Activated CD8-positive, alpha-beta memory T cell treated with anti-CD3 and anti-CD28 coated beads, Interleukin-2, amount 50 U/mL, for 48 hours (primary cell): ENCODE measurements around the gene KLF14.
"Not testable (repeated sequence)": the region's sequence is repeated elsewhere in the genome, so short reads cannot be mapped to it uniquely, and the experiment has no call there.

Experiments
- DNase-seq: peaks from one replicate; pipeline ENCODE4 v3.0.0-alpha.2; 2020

Gene KLF14

DNA sequence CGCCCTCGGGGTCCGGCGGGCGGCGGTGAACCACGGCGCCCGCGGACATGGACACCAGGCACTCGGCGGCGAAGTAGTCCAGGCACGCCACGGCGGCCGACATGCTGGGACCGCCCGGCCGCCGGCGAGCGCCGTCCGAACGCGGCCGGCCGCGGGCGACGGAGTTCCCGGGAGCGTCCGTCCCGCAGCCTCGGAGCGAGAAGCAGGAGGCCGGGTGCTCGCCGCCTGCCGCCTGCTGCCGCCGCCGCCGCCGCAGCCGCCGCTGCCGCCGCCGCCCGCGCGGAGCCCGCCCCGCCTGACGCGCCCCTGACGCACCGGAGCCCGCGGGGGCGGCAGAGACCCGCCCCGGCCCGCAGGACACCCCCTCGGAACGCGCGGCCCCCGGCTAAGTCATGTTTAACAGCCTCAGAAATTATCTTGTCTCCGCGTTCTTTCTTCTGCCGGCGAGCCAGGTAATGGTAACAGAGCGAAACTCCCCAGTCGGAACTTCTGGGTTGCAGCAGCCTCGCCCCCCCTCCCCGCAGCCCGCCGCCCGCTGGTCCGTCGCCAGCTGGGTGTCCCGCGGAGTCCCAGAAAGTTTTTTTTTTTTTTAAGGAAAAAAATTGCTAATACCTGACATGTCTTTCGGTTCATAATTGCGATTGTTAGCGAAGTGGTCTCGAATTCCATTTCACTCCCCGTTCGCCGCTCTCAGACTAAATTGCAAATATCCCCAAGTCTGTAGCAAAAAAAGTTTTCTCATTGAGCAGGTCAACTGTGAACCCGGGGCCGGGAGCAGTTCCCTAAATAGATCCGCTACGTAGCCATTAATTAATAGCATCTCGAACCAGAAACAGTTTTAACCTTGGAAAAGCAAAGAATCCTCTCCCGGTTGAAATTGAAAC is at the start of gene KLF14:
Gene KLF14, minus strand, starts transcription at position 277 of the 884 bp plus-strand sequence. Its CDS starts 174 bp downstream, at position 103.
- DNase-seq: peak; percentile 62

DNA sequence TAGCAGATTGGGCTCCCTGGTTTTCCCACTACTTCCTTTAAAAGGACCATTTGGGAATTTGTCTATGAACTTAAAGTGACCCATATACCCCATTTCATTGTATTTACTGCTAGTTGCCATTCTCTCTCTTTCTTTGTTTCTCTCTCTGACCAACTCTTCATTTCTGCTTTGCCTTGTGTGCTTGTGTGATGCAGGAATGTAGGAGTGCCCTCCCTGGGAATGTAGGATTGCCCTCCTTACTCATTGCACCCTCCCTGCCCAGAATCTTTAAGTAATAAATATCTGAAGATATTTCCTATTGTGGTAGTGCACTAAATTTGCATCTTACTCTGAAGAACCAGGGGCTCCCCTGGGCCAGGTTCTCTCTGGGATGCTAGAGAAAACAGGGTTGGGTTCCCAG is 47.3 kb upstream of the KLF14 start:
- DNase-seq: no peak

DNA sequence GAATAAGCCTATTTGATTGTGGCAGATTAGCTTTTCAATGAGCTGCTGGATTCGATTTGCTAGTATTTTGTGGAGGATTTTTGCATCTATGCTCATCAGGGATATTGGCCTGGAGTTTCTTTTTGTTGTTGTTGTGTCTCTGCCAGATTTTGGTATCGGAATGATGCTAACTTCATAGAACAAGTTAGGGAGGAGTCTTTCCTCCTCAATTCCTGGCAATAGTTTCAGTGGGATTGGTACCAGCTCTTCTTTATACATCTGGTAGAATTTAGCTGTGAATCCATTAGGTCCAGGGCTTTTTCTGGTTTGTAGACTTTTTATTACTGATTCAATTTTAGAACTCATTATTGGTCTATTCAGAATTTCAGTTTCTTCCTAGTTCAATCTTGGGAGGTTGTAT is 43.4 kb upstream of the KLF14 start:
- DNase-seq: no peak

DNA sequence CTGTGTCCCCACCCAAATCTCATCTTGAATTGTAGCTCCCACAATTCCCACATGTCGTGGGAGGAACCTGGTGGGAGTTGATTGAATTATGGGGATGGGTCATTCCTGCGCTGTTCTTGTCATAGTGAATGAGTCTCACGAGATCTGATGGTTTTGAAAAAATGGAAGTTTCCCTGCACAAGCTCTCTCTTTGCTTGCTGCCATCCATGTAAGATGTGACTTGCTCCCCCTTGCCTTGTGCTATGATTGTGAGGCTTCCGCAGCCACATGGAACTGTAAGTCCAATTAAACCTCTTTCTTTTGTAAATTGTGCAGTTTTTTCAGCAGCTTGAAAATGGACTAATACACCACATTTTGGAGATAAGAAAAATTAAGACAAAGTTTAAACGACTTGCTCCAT is 38.4 kb upstream of the KLF14 start:
- not testable (repeated sequence) for DNase-seq

DNA sequence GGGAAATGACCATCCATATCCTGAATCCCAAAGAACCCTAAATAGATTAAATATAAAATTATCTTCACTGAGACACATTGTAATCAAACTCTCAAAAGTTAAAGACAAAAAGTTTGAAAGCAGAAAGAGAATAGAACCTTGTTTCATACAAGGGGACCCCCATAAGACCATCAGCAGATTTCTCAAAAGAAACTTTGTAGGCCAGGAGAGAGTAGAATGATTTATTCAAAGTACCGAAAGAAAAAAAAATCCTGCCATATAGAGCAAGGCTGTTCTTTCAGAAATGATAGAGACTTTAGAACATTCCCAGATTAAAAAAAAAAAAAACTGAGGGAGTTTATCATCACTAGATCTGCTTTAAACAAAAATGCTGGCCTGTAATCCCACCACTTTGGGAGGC is 34.8 kb upstream of the KLF14 start:
- no peak for DNase-seq

DNA sequence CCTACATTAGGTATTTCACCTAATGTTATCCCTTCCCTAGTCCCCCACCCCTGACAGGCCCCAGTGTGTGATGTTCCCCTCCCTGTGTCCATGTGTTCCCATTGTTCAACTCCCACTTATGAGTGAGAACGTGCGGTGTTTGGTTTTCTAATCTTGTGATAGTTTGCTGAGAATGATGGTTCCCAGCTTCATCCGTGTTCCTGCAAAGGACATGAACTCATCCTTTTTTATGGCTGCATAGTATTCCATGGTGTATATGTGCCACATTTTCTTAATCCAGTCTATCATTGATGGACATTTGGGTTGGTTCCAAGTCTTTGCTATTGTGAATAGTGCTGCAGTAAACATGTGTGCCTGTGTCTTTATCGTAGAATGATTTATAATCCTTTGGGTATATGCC is 30.6 kb upstream of the KLF14 start:
- DNase-seq: not testable (repeated sequence)

DNA sequence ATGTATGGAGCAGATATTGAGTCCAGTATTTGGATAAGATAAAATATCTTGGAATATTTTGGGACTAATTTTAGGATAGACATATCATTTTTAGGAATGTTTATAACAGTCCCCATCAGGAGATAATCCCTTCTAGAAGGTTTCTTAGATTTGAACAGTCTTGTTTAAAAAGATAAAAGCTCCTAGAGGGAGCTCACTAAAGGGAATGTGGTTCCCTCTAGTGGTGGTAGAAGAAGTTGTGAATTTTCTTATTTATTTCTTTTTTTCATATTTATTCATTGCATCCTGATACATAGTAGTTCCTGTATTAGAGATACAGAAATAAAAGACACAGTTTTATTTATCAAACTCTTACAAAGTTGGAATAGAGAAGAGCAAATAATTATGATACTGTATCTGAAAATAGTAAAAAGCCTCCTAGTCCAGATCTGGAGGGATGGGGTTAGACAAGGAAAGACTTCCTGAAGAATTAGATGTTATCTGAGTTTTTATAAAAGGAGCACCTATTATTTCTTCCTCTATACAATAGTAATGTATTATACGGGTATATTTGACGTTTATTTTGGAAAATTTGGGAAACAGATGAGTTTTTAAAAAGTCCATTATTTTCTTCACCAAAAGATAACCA is 24.5 kb upstream of the KLF14 start:
- DNase-seq: no peak

DNA sequence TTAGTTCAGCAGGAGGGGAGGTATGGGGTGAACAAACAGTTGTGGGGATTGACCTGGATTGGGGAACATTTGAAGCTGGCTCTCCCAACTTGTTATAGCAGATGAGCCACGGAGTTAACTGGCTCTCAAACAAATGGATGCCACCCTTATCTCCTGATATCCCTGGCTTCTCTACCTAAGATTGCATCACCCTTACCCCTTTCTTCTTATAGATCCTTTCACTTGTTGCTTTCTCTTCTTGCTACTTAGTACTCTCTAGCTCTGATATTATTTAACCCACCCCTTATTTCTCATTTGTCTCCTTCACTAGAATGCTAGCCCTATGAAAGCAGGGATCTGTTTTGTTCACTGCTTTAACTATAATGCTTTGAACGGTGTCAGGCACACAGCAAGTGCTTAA is 22.3 kb upstream of the KLF14 start:
- no peak for DNase-seq

DNA sequence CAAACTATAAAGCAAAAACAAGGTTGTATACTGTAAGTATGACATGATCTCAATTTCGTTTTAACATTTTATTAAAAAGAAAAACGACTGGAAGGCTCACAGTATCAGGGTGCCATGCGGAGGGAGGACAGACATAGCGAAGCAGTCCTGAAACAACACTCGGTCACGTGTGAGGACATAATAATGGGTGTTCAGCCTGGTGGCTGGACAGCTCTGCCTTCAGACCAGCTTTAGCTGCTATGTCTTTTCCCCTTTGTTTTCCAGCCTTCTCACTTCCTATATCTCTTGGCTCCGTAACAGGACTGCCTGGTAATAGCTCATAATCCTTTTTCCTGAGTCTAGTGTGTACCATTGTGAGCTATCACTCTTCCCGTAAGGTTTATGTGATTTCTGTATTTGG is 18.4 kb upstream of the KLF14 start:
- DNase-seq: no peak

DNA sequence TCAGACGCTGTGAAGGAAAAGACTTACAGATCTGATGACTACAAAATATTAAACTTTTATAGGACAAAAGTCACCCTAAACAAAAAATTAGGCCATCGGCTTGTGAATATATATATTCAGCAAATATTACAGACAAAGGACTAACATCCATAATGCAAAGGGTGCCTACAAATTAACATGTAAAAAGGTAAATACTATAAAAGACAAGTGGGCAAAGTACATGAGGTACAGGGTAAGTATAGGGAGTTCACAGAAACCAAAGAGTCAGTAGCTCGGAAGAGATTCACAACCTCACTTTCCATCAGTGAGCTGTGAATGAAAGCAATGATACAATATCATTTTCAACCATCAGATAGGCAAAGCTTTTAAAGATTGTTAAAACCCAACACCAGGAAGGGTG is 16.7 kb upstream of the KLF14 start:
- DNase-seq: no peak

DNA sequence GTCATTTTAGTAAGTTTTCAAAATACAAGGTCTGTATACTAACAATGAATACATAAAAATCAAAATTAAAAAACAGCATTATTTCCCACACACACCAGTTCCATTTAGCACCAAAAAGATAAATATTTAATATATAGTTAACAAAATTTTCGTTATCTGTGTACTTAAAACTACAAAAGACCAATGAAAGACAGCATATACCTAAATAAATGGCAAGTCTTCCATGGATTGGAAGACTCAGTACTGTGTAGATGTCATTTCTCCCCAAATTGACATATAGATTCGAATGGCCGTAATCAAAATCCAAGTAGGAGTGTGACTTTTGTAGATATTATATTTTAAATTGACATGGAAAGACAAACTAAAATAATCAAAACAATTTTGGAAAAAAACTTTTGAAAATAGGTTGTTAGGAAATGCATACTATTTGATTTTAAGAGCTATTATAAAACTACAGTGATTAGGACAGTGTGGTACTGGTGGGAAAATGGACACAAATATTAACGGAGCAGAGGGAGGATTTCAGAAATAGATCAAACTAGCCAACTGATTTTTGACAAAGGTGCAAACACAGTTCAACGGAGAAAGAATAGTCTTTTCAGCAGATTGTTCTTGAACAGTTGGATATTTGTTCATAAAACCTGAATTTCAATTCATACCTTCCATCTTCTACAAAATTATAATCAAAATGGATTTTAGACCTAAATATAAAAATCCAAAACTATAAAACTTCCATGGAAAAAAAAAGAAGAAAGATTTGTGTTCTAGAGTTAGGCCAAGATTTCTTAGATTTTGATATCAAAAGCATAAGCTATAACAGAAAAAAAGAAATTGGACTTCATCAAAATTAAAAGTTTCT is 14.8 kb upstream of the KLF14 start:
- DNase-seq: no peak

DNA sequence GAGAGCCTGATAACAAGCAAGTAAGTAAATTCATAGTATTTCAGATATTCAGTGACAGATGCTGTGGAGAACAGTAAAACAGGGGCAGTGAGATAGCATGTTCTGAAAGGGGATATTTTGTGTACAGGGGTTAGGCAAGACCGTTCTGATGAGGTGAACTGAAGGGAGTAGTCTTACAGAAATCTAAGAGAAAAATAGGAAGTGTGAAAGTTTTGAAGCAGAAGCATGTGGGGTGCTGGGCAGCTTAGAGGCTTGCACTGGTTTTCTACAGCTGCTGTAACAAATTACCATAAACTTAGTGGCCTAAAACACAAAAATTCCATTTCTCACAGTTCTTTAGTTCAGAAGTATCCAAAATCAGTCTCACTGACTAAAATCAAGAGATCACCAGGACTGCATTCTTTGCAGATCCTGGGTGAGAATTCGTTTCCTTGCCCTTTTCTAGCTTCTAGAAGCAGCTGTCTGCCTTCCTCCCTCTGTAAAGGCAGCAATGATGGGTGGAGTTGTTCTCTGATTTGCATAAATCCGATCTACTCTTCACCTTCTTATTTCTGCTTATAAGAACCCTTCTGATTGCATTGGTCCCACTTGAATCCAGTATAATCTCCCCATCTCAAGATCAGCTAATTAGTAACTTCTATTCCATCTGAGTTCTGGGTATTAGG is 7.5 kb upstream of the KLF14 start:
- DNase-seq: no peak

DNA sequence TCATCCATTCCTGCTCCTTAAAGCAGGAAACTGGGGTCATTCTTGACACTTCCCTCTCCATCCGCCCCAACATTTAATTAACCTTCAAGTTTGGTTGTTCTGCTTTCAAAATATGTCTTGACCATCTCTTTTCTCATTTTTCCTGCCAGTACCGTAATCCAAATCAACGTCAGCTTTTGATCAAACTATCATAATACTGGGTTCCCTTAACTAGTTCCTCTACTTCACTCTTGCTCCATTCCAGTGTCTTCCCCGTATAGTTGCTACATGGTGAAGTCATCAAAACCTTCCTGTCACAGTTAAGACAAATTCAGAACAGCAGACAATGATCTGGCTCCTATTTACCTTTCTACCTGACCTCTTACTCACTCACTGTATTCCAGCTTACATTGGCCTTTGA is 6.6 kb upstream of the KLF14 start:
- DNase-seq: no peak

DNA sequence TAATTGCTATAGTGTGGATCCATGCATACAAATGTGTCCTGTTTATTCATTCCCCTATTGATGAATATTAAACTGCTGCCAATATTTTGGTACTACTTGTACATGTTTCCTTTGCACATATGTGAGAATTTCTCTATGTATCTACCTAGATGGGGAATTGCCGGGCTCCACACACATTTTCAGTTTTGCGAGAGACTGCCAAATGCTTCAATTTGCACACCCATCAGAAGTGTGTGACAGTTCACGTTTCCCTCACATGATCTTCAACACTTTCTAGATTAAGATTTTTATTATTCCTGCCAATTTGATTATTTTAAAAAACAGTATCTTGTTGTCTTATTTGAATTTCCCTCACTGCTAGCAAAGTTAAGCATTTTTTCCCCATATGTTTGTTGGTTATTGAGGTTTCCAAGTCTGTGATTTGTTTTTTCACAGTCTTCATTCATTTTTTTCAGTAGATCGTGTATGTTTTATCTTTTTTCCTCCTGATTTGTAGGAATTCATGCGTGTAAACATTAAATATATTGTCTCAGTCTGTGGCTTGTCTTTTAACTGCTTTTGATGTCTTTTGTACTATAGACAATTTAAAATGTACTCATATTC is 2.4 kb upstream of the KLF14 start:
- DNase-seq: no peak

DNA sequence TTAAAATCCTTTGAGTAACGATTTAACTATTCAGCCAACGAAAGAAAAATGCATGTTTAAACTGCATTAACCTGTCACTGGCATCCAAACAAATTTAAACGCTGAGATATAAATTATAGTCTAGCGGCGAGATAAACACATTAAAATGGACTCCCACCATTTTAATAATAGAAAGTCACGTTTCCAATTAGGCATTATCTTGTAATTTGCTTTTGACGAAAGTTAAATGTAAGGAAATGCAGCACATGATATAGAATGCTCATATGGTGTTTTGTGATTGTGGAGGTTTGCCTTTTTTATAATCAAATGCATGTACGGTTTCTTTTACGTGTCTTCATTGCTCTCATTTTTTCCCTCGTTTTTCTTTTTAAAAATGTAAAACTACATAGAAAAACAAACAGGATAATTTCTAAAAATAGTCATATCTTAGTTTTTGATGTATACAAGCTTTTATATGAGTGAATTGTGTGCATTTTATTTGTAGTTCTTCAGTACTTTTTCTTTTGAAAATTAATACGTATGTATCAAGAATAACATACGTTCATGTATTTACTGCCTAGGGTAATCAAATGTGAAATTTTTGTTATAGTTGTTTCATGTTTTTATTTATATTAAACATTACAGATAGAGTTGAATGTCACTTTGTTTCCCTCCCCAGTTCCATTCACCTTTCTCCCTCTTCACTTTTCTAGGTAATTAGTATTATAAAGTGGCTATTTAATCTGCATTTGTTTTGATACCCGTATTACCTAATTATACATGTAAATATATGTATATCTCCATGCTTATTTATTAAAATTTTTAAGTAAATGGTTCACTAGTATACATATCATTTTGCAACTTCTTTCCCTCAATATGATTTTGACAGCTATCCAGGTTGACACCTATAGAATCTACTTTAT is 1.1 kb upstream of the KLF14 start:
- DNase-seq: no peak

DNA sequence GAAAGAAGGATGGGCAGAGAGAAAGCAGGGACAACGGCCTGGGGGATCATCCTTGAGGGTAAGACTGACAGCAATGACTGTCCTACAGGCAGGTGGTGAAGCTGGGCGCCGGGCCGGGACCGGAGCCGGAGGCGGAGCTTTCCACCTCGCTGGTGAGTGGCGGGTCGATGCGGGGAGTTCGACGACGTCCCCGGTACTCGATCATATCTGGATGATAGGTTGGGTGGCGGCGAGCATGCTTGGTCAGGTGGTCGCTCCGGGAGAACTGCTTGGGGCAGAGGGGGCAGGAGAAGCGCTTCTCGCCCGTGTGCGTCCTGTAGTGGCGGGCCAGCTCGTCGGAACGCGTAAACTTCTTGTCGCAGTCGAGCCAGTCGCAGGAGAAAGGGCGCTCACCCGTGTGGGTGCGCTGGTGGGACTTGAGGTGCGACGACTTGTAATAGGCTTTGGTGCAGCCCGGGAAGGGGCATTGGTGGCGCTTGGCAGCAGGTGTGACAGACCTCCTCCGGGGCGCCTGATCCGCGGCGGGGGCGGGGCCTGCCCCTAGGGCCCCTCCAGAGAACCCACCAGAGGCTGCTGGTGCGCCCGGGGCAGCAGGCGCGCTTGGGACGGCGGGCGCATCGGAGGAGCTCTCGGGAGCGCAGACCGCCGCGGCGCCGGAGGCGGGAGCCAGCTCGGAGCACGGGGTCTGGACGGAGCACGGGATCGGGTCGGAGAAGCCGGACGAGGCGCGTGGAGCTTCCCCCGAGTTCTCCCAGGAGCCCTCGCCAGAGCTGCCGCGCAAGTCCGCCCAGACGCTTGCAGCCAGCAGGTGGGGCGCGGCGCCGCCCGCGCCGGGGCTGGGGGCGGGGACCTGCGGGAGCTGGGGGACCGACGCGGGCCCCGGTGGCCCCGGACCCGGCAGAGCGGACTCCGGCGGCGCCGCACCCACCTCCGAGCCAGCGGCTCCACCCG is 752 bp downstream of the KLF14 start:
- peak; percentile 65 for DNase-seq

DNA sequence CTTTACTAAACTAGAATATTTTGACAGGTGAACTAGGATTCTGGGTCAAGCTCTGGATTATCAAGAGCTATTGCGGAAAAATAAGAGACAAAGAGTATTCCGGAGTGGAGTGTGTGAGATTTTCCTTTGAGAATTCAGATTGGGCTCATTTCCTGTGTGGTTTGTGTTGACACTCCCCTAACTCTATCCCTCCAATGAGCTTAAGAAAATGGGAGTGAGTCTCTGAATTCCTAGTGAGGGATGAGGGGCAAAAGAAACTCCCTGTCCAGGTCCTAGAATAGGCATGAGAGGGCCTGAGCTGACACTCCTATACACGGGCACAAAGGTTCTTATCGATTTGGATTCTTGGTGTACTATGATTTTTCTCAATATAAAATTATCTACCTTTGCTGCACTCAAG is 10.2 kb downstream of the KLF14 start:
- no peak for DNase-seq

DNA sequence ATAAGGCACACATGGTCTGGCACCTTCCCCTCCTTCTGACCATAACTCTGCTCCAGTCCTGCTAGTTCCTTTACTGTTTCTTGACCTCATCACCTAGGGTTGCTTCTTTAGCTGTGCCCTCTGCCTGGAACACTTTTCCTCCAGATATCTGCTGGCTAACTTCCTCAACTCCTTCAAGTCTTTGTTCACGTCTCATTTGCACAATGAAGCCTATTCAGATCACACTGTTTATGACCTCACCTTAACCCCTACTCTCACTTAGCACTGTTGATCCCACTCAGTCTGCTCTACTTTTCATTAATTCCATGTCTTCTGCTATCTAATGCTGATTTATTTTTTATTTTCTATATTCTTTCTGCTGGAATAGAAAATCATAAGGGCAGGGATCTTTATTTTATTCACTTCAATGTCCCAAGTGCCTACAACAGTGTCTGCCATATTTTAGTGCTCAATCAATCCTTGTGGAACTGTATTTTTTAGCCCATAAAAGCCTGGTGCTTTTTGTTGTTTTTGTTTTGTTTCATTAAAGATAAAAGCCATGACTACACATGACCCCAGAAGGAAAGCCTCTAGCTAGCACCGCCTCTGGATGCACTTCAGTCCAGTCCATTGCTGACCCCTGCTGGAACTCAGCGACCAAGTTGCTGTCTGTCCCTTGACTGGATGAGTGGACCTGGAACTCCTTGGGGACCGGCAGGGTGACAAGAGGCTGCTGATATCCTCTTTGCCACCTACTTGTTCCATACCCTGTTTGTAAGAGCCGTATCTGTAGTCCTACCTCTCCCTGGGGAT is 12.3 kb downstream of the KLF14 start:
- DNase-seq: no peak

DNA sequence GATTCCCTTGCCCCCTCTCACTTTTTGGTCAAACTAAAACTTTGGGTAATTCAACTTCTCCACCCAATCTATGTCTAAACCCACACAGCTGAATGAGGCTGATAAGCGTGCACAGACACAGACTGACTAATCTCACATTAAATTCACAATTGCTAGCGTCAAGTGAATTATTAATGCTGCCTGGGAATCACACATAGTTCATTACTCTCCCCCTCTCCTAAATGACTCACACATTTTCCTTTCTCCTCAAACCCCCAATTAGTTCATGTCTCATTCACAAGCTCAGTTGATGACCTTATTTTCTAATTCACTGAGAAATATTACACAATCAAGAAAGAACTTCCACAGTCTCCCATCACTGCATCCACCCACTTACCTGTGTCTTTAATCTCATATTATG is 14.5 kb downstream of the KLF14 start:
- DNase-seq: no peak
